CD8-positive, alpha-beta memory T cell (primary cell): ENCODE results near the gene CHMP5. TPM values are rescaled to one million over a fixed set of nuclear protein-coding genes. Genes with fewer than 3 reads are reported as not detected.
A peak's percentile ranks its signal among the peaks of the same experiment; 100 is the strongest.
"Not testable (repeated sequence)": the region's sequence is repeated elsewhere in the genome, so short reads cannot be mapped to it uniquely, and the experiment has no call there.

ENCODE experiments used
- CTCF ChIA-PET: fragments of 350-600 bp; sonication (Branson Sonifier 250); formaldehyde crosslinking; loops from one replicate; lab custom pipeline; 2021; ENCODE audit warnings: antibody characterized with exemption; lab: Charles Lee
- POLR2A ChIA-PET: fragments of 350-600 bp; sonication (Branson Sonifier 250); formaldehyde crosslinking; loops from one replicate; lab custom pipeline; 2021; ENCODE audit warnings: antibody characterized with exemption; lab: Charles Lee
- DNase-seq, 5 donors: peaks; one replicate each; pipeline versions ENCODE4 v3.0.0 to v3.0.0-alpha.2; 2020 to 2022; ENCODE audit warnings: mixed read lengths in 1 of 5
- H3K27ac ChIP-seq: one replicate; pipeline ENCODE4 v1.7.0; 2013; ENCODE audit warnings: low read depth, mild to moderate bottlenecking, low read length, moderate library complexity
- H3K27me3 ChIP-seq: 2 replicates; pipeline ENCODE4 v1.7.0; 2013; ENCODE audit warnings: low read length, mild to moderate bottlenecking; ENCODE audit not compliant: insufficient read depth, poor library complexity, severe bottlenecking
- H3K36me3 ChIP-seq: 2 replicates; pipeline ENCODE4 v1.7.0; 2013; ENCODE audit warnings: mild to moderate bottlenecking, low read length, moderate library complexity; ENCODE audit not compliant: insufficient read depth
- H3K4me1 ChIP-seq: 2 replicates; pipeline ENCODE4 v1.7.0; 2013; ENCODE audit warnings: mild to moderate bottlenecking, low read length, moderate library complexity; ENCODE audit not compliant: insufficient read depth
- H3K4me3 ChIP-seq: 2 replicates; pipeline ENCODE4 v1.7.0; 2013; ENCODE audit warnings: mild to moderate bottlenecking, low read length
- H3K9me3 ChIP-seq: 2 replicates; pipeline ENCODE4 v1.7.0; 2013; ENCODE audit warnings: mild to moderate bottlenecking, low read length
- H3K27ac Mint-ChIP-seq, 8 donors: one replicate each; pipeline ENCODE4 v1.8.0; 2020 to 2021; ENCODE audit warnings: mixed read lengths in 8 of 8, mild to moderate bottlenecking in 6 of 8, inconsistent platforms in 3 of 8, moderate library complexity in 3 of 8
- H3K27me3 Mint-ChIP-seq, 2 donors: one replicate each; pipeline ENCODE4 v1.8.0; 2020 to 2021; ENCODE audit warnings: mixed read lengths in 2 of 2, mild to moderate bottlenecking in 1 of 2, moderate library complexity in 1 of 2
- H3K36me3 Mint-ChIP-seq, 3 donors: one replicate each; pipeline ENCODE4 v1.8.0; 2020 to 2021; ENCODE audit warnings: mixed read lengths in 3 of 3, inconsistent platforms in 1 of 3, mild to moderate bottlenecking in 1 of 3
- H3K4me1 Mint-ChIP-seq, 3 donors: one replicate each; pipeline ENCODE4 v1.8.0; 2020 to 2021; ENCODE audit warnings: mixed read lengths in 3 of 3, inconsistent platforms in 1 of 3, mild to moderate bottlenecking in 1 of 3
- H3K4me3 Mint-ChIP-seq, 7 donors: one replicate each; pipeline ENCODE4 v1.8.0; 2020 to 2021; ENCODE audit warnings: mixed read lengths in 7 of 7, mild to moderate bottlenecking in 6 of 7, moderate library complexity in 4 of 7, inconsistent platforms in 2 of 7
- H3K9me3 Mint-ChIP-seq, 5 donors: one replicate each; pipeline ENCODE4 v1.8.0; 2020 to 2022; ENCODE audit warnings: mixed read lengths in 5 of 5, mild to moderate bottlenecking in 3 of 5, moderate library complexity in 2 of 5, inconsistent platforms in 1 of 5
- polyA plus RNA-seq: library from polyadenylated mRNA; unstranded; fragments of 300-500 nt; fragmentation: Illumina TruSeq; gene quantifications from one replicate; pipeline ENCODE4 v1.2.3, GENCODE V29; 2021
- total RNA-seq, 2 experiments: library from RNA; stranded (reverse); gene quantifications; one replicate each; pipeline ENCODE4 v1.2.3, GENCODE V29; 2021

The CHMP5 gene
- total and polyA plus RNA-seq, 3 experiments from 2014 or later, result 42.6 to 55.0 (median 54.3) TPM

GRCh38 chr9:33310748-33311147 lies 45.9 kb downstream of the CHMP5 start:
- Mint-ChIP-seq H3K9me3 (no peaks in the 10 kb centered on the region), H3K4me1 (peaks cover 2 to 4% (median 3%) of the 10 kb centered on the region in 3 donors), H3K36me3 (peaks cover 18 to 81% (median 19%) of the 10 kb centered on the region in 3 donors), H3K27ac (no peak overlapping the region), H3K27me3 (no peaks in the 10 kb centered on the region), H3K4me3 (no peak overlapping the region)
- Histone ChIP-seq H3K36me3 (peaks cover 57% of the 10 kb centered on the region), H3K9me3 (no peaks in the 10 kb centered on the region), H3K27ac (no peak overlapping the region), H3K27me3 (no peaks in the 10 kb centered on the region), H3K4me1 (no peaks in the 10 kb centered on the region), H3K4me3 (no peak overlapping the region)
- ChIA-PET POLR2A (no interaction called here), CTCF (interaction anchor here (1.0 kb wide), 1 partner anchor 10 kb away, joined by 3 read pairs; no protein-coding TSS in a partner anchor)
- no peak for DNase-seq

- H3K4me1 Mint-ChIP-seq, result peaks cover 3 to 4% (median 3%) of the 10 kb centered on the region in 3 donors
- H3K9me3 ChIP-seq, result no peaks in the 10 kb centered on the region
- no peak overlapping the region for H3K4me3 Mint-ChIP-seq
- DNase-seq, result no peak
- no peak overlapping the region for H3K4me3 ChIP-seq
- peaks cover 53% of the 10 kb centered on the region for H3K36me3 ChIP-seq
- H3K27me3 Mint-ChIP-seq, result no peaks in the 10 kb centered on the region
- POLR2A ChIA-PET, result no interaction called here
- H3K27ac Mint-ChIP-seq, result peak overlapping the region in 2 of 8 donors; percentile 17 to 41
- H3K27ac ChIP-seq, result no peak overlapping the region
- H3K9me3 Mint-ChIP-seq, result no peaks in the 10 kb centered on the region
- H3K27me3 ChIP-seq, result no peaks in the 10 kb centered on the region
- H3K36me3 Mint-ChIP-seq, result peaks cover 18 to 93% (median 26%) of the 10 kb centered on the region in 3 donors
- no peaks in the 10 kb centered on the region for H3K4me1 ChIP-seq
- CTCF ChIA-PET, result no interaction called here
These were observed 47.1 kb downstream of the CHMP5 start for GRCh38 chr9:33311953-33312352.

GRCh38 chr9:33315371-33315770 lies 50.5 kb downstream of the CHMP5 start:
- no peak for DNase-seq
- no peaks in the 10 kb centered on the region for H3K9me3 ChIP-seq
- H3K4me1 ChIP-seq, result no peaks in the 10 kb centered on the region
- no peak overlapping the region for H3K4me3 Mint-ChIP-seq
- H3K4me1 Mint-ChIP-seq, result peaks cover 0 to 1% (median 0%) of the 10 kb centered on the region in 3 donors
- ChIA-PET POLR2A (no interaction called here), CTCF (interaction anchor here (1.0 to 1.1 kb wide), 2 partner anchors 57 to 439 kb away, joined by 3 read pairs; no protein-coding TSS in a partner anchor)
- peaks cover 52% of the 10 kb centered on the region for H3K36me3 ChIP-seq
- H3K27ac ChIP-seq, result no peak overlapping the region
- H3K36me3 Mint-ChIP-seq, result peaks cover 17 to 88% (median 32%) of the 10 kb centered on the region in 3 donors
- H3K27ac Mint-ChIP-seq, result peak overlapping the region in 1 of 8 donors; percentile 29
- H3K9me3 Mint-ChIP-seq, result no peaks in the 10 kb centered on the region
- no peaks in the 10 kb centered on the region for H3K27me3 Mint-ChIP-seq
- no peaks in the 10 kb centered on the region for H3K27me3 ChIP-seq
- H3K4me3 ChIP-seq, result no peak overlapping the region

- not testable (repeated sequence) for H3K27ac ChIP-seq, H3K4me3 ChIP-seq, DNase-seq, H3K4me1 ChIP-seq, H3K9me3 Mint-ChIP-seq, H3K27me3 Mint-ChIP-seq, H3K4me1 Mint-ChIP-seq, H3K27me3 ChIP-seq, H3K9me3 ChIP-seq, H3K27ac Mint-ChIP-seq, H3K4me3 Mint-ChIP-seq
- CTCF ChIA-PET, result interaction anchor here (0.7 to 1.3 kb wide), 2 partner anchors 9 to 27 kb away, joined by 3 to 4 read pairs; partner anchors contain the start of gene NFX1
- H3K36me3 Mint-ChIP-seq, result peaks cover 17 to 88% (median 39%) of the 10 kb centered on the region in 3 donors
- POLR2A ChIA-PET, result interaction anchor here (0.6 kb wide), 1 partner anchor 790 kb away, joined by 3 read pairs; no protein-coding TSS in a partner anchor
- H3K36me3 ChIP-seq, result peaks cover 51% of the 10 kb centered on the region
These were observed 52.3 kb downstream of the CHMP5 start for GRCh38 chr9:33317136-33317535.

GRCh38 chr9:33318225-33318624 lies 53.4 kb downstream of the CHMP5 start:
- POLR2A ChIA-PET, result no interaction called here
- Histone ChIP-seq H3K9me3 (no peaks in the 10 kb centered on the region), H3K4me1 (no peaks in the 10 kb centered on the region), H3K27me3 (no peaks in the 10 kb centered on the region), H3K36me3 (peaks cover 52% of the 10 kb centered on the region), H3K4me3 (no peak overlapping the region), H3K27ac (no peak overlapping the region)
- H3K9me3 Mint-ChIP-seq, result no peaks in the 10 kb centered on the region
- no peak overlapping the region for H3K4me3 Mint-ChIP-seq
- no peak for DNase-seq
- H3K27ac Mint-ChIP-seq, result no peak overlapping the region
- H3K4me1 Mint-ChIP-seq, result peaks cover 0 to 1% (median 0%) of the 10 kb centered on the region in 3 donors
- peaks cover 24 to 88% (median 48%) of the 10 kb centered on the region in 3 donors for H3K36me3 Mint-ChIP-seq
- CTCF ChIA-PET, result interaction anchor here (2.4 kb wide), 1 partner anchor 31 kb away, joined by 5 read pairs; no protein-coding TSS in a partner anchor
- no peaks in the 10 kb centered on the region for H3K27me3 Mint-ChIP-seq

DNA sequence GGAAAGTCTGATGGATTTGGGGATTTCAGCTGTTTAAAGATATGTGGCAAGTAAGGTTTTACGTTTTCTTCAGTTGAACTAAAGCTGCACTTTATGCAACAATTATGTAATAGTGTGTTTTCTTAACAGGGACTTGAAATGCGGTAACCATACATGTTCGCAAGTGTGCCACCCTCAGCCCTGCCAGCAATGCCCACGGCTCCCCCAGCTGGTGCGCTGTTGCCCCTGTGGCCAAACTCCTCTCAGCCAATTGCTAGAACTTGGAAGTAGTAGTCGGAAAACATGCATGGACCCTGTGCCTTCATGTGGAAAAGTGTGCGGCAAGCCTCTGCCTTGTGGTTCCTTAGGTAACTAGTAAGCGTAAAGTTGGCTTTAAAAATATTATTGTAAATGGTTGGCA lies 53.9 kb downstream of the CHMP5 start:
- DNase-seq, result no peak
- Mint-ChIP-seq H3K4me1 (peaks cover 0 to 1% (median 0%) of the 10 kb centered on the region in 3 donors), H3K36me3 (peaks cover 18 to 84% (median 44%) of the 10 kb centered on the region in 3 donors), H3K4me3 (no peak overlapping the region), H3K27ac (no peak overlapping the region), H3K27me3 (no peaks in the 10 kb centered on the region), H3K9me3 (no peaks in the 10 kb centered on the region)
- ChIA-PET CTCF (interaction anchor here (2.4 kb wide), 1 partner anchor 32 kb away, joined by 5 read pairs; no protein-coding TSS in a partner anchor), POLR2A (no interaction called here)
- Histone ChIP-seq H3K36me3 (peaks cover 48% of the 10 kb centered on the region), H3K4me3 (no peak overlapping the region), H3K9me3 (no peaks in the 10 kb centered on the region), H3K27me3 (no peaks in the 10 kb centered on the region), H3K4me1 (no peaks in the 10 kb centered on the region), H3K27ac (no peak overlapping the region)

DNA sequence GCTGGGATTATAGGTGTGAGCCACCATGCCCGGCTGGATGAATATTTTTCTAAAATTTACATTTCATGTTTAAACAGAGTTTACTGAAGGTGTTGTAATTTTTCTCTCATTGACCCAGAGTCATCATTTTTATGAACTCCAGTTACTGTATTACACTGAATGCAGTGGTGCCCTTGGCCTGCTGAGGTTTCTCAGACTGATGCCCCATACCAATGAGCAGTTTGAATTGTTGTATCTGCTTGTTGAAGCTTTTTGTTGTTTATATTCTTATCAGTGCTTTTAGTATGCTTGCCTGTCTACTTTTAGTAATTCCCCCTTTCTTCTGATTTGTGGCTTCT lies 55.4 kb downstream of the CHMP5 start:
- Mint-ChIP-seq H3K4me1 (peaks cover 0 to 1% (median 0%) of the 10 kb centered on the region in 3 donors), H3K36me3 (peaks cover 21 to 85% (median 46%) of the 10 kb centered on the region in 3 donors), H3K4me3 (no peak overlapping the region), H3K27ac (no peak overlapping the region), H3K27me3 (no peaks in the 10 kb centered on the region), H3K9me3 (no peaks in the 10 kb centered on the region)
- H3K9me3 ChIP-seq, result no peaks in the 10 kb centered on the region
- no peak for DNase-seq
- H3K27me3 ChIP-seq, result no peaks in the 10 kb centered on the region
- H3K27ac ChIP-seq, result no peak overlapping the region
- no peak overlapping the region for H3K4me3 ChIP-seq
- no peaks in the 10 kb centered on the region for H3K4me1 ChIP-seq
- ChIA-PET CTCF (interaction anchor here (1.4 to 2.4 kb wide), 2 partner anchors 10 to 33 kb away, joined by 3 to 5 read pairs; no protein-coding TSS in a partner anchor), POLR2A (interaction anchor here (0.5 to 1.0 kb wide), 2 partner anchors 17 to 171 kb away, joined by 3 read pairs; no protein-coding TSS in a partner anchor)
- H3K36me3 ChIP-seq, result peaks cover 48% of the 10 kb centered on the region

GRCh38 chr9:33320568-33321261 lies 55.9 kb downstream of the CHMP5 start:
- H3K27me3 Mint-ChIP-seq, result no peaks in the 10 kb centered on the region
- CTCF ChIA-PET, result interaction anchor here (1.0 to 1.4 kb wide), 3 partner anchors 10 to 54 kb away, joined by 3 to 5 read pairs (median 3); no protein-coding TSS in a partner anchor
- POLR2A ChIA-PET, result interaction anchor here (0.5 to 1.0 kb wide), 2 partner anchors 18 to 172 kb away, joined by 3 read pairs; no protein-coding TSS in a partner anchor
- no peaks in the 10 kb centered on the region for H3K4me1 ChIP-seq
- no peak for DNase-seq
- no peaks in the 10 kb centered on the region for H3K27me3 ChIP-seq
- peak overlapping the region in 2 of 8 donors; percentile 7 to 26 for H3K27ac Mint-ChIP-seq
- H3K9me3 ChIP-seq, result no peaks in the 10 kb centered on the region
- H3K9me3 Mint-ChIP-seq, result no peaks in the 10 kb centered on the region
- peaks cover 22 to 83% (median 42%) of the 10 kb centered on the region in 3 donors for H3K36me3 Mint-ChIP-seq
- peaks cover 48% of the 10 kb centered on the region for H3K36me3 ChIP-seq
- H3K4me3 ChIP-seq, result no peak overlapping the region
- no peak overlapping the region for H3K27ac ChIP-seq
- peaks cover 0 to 1% (median 0%) of the 10 kb centered on the region in 3 donors for H3K4me1 Mint-ChIP-seq
- H3K4me3 Mint-ChIP-seq, result no peak overlapping the region
